ENCODE data around the gene TACC2.

DNA sequence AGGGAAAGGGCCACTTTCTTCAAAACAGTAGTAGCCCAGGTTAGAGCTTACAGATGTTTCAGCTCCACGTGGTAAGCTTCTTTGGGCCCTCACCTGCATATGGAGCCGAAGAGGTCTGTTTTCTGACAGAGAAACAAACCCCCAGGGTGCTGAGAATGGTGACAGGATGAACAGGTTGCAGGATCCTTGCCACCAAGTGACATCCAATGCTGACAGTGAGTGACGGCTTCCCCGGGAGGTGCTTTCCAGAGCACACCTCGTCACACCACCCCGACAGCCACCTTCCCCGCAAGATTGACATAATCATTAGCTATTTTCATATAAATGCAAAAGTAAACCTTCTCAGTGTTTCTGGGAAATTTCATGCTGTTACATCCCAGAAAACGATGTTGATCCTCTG, 172.8 kb downstream of the TACC2 start:
- no peak for TF ChIP-seq EZH2phosphoT487 (IDR thresholded peaks at IDR 0.05)
- TF ChIP-seq EZH2 (IDR thresholded peaks at IDR 0.05), result no peak
- TF ChIP-seq, protein P1, sequence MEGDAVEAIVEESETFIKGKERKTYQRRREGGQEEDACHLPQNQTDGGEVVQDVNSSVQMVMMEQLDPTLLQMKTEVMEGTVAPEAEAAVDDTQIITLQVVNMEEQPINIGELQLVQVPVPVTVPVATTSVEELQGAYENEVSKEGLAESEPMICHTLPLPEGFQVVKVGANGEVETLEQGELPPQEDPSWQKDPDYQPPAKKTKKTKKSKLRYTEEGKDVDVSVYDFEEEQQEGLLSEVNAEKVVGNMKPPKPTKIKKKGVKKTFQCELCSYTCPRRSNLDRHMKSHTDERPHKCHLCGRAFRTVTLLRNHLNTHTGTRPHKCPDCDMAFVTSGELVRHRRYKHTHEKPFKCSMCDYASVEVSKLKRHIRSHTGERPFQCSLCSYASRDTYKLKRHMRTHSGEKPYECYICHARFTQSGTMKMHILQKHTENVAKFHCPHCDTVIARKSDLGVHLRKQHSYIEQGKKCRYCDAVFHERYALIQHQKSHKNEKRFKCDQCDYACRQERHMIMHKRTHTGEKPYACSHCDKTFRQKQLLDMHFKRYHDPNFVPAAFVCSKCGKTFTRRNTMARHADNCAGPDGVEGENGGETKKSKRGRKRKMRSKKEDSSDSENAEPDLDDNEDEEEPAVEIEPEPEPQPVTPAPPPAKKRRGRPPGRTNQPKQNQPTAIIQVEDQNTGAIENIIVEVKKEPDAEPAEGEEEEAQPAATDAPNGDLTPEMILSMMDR (IDR thresholded peaks at IDR 0.05), result no peak
